SK-N-SH (cell line): ENCODE measurements around the gene C3. TPM values are rescaled to one million over a fixed set of nuclear protein-coding genes. Genes with fewer than 3 reads are reported as not detected.

ENCODE experiments used
- CTCF ChIA-PET: fragments of 300-600, 350-600 bp; formaldehyde crosslinking; extraction: SDS; loops from one replicate; lab custom pipeline; 2021; lab: Yijun Ruan, JAX
- POLR2A ChIA-PET: fragments of 350-600 bp; sonication (Branson Sonifier 250); formaldehyde crosslinking; extraction: SDS; loops from one replicate; lab custom pipeline; 2020; ENCODE audit warnings: antibody characterized with exemption, inconsistent platforms; lab: Yijun Ruan, JAX
- DNase-seq: peaks from one replicate; pipeline ENCODE4 v3.0.0; 2012
- H2AFZ ChIP-seq: fragments of 200-600 bp; sonication (generic); 2 replicates; pipeline ENCODE4 v1.8.1; 2016; ENCODE audit warnings: antibody characterized with exemption, mild to moderate bottlenecking, low read depth
- H3F3A ChIP-seq: fragments of 200-600 bp; sonication (generic); replicated peaks from 2 replicates; pipeline ENCODE3; 2016; ENCODE audit warnings: antibody characterized with exemption, mild to moderate bottlenecking; ENCODE audit not compliant: insufficient read depth
- H3K27ac ChIP-seq, 2 experiments: fragments of 200-500 bp in 1 of 2; fragments of 200-600 bp in 1 of 2; sonication (Bioruptor generic) in 1 of 2; sonication (generic), shearing (Covaris generic) in 1 of 2; 2 replicates each; pipeline versions ENCODE4 v1.5.1 to v1.6.1; 2014 to 2016; ENCODE audit warnings: low read depth in 2 of 2, inconsistent platforms in 1 of 2, low read length in 1 of 2, mild to moderate bottlenecking in 1 of 2, mixed read lengths in 1 of 2
- H3K27me3 ChIP-seq: fragments of 200-600 bp; sonication (generic), shearing (Covaris generic); 2 replicates; pipeline ENCODE4 v1.6.1; 2016; ENCODE audit warnings: mixed run types; ENCODE audit not compliant: insufficient read depth
- H3K36me3 ChIP-seq, 2 experiments: fragments of 200-500 bp in 1 of 2; fragments of 200-600 bp in 1 of 2; sonication (Bioruptor generic) in 1 of 2; sonication (generic) in 1 of 2; replicated peaks in 1 of 2; 2 replicates each; pipeline versions ENCODE3 to v1.5.1; 2014 to 2016; ENCODE audit warnings: low read length in 1 of 2, mild to moderate bottlenecking in 1 of 2; ENCODE audit not compliant: insufficient read depth in 2 of 2, control insufficient read depth in 1 of 2
- H3K4me1 ChIP-seq, 2 experiments: fragments of 200-500 bp in 1 of 2; fragments of 200-600 bp in 1 of 2; sonication (Bioruptor generic) in 1 of 2; sonication (generic), shearing (Covaris generic) in 1 of 2; 2 replicates each; pipeline versions ENCODE4 v1.5.1 to v1.6.1; 2014 to 2016; ENCODE audit warnings: low read depth in 1 of 2, low read length in 1 of 2, mixed run types in 1 of 2; ENCODE audit not compliant: insufficient read depth in 2 of 2, control insufficient read depth in 1 of 2
- H3K4me2 ChIP-seq: fragments of 200-600 bp; sonication (generic), shearing (Covaris generic); 2 replicates; pipeline ENCODE4 v1.6.1; 2017; ENCODE audit warnings: mixed run types
- H3K4me3 ChIP-seq, 2 experiments: fragments of 200-500 bp in 1 of 2; fragments of 200-600 bp in 1 of 2; sonication (Bioruptor generic) in 1 of 2; sonication (generic), shearing (Covaris generic) in 1 of 2; 2 replicates each; pipeline versions ENCODE4 v1.5.1 to v1.8.1; 2014 to 2016; ENCODE audit warnings: low read depth in 2 of 2, inconsistent platforms in 1 of 2, low read length in 1 of 2, mild to moderate bottlenecking in 1 of 2, mixed read lengths in 1 of 2, moderate library complexity in 1 of 2
- H3K79me2 ChIP-seq: fragments of 200-600 bp; sonication (generic); 2 replicates; pipeline ENCODE4 v1.8.1; 2017; ENCODE audit warnings: mild to moderate bottlenecking; ENCODE audit not compliant: insufficient read depth
- H3K9ac ChIP-seq: fragments of 200-600 bp; sonication (generic); 2 replicates; pipeline ENCODE4 v1.6.1; 2017; ENCODE audit warnings: mixed run types
- H3K9me2 ChIP-seq: fragments of 200-600 bp; sonication (generic); 2 replicates; pipeline ENCODE4 v1.6.1; 2017; ENCODE audit warnings: mixed run types
- H3K9me3 ChIP-seq: fragments of 200-600 bp; sonication (generic); 2 replicates; pipeline ENCODE4 v1.6.1; 2017; ENCODE audit warnings: mixed run types, mild to moderate bottlenecking, moderate library complexity
- H4K20me1 ChIP-seq: fragments of 200-600 bp; sonication (generic); 2 replicates; pipeline ENCODE4 v1.6.1; 2017; ENCODE audit warnings: mild to moderate bottlenecking, mixed run types; ENCODE audit not compliant: insufficient read depth
- CTCF ChIP-seq: fragments of 200-600 bp; sonication (generic); IDR thresholded peaks from 2 replicates; pipeline ENCODE4 v1.6.1; 2017; ENCODE audit warnings: antibody characterized with exemption, mild to moderate bottlenecking, moderate library complexity
- EZH2phosphoT487 ChIP-seq: fragments of 200-600 bp; sonication (generic); IDR thresholded peaks from 2 replicates; pipeline ENCODE4 v1.6.1; 2017; ENCODE audit warnings: low read depth, mixed run types, mild to moderate bottlenecking, antibody characterized with exemption, moderate library complexity, borderline replicate concordance
- FOSL2 ChIP-seq: IDR thresholded peaks from 2 replicates; pipeline ENCODE4 v1.4.0; 2012; ENCODE audit warnings: low read depth, mild to moderate bottlenecking, moderate library complexity, borderline replicate concordance
- FOXM1 ChIP-seq: IDR thresholded peaks from 2 replicates; pipeline ENCODE4 v1.4.0; 2012; ENCODE audit warnings: low read depth, mild to moderate bottlenecking
- GATA2 ChIP-seq: sonication (generic); formaldehyde crosslinking; IDR thresholded peaks from 2 replicates; pipeline ENCODE4 v1.5.0; 2020; ENCODE audit warnings: mild to moderate bottlenecking, missing genetic modification reagents
- IRF3 ChIP-seq: fragments of 150-350 bp; IDR thresholded peaks from 2 replicates; pipeline ENCODE4 v1.6.1; 2016; ENCODE audit warnings: mild to moderate bottlenecking, low read depth, low read length
- JUND ChIP-seq: IDR thresholded peaks from 2 replicates; pipeline ENCODE4 v1.4.0; 2012
- MEF2A ChIP-seq: IDR thresholded peaks from 2 replicates; pipeline ENCODE4 v1.4.0; 2012; ENCODE audit warnings: low read depth, borderline replicate concordance
- MXI1 ChIP-seq: IDR thresholded peaks from 2 replicates; pipeline ENCODE4 v1.6.1; 2012; ENCODE audit warnings: mild to moderate bottlenecking, low read depth, low read length, improper control_type of control experiment
- POLR2AphosphoS5 ChIP-seq: IDR thresholded peaks from 2 replicates; pipeline ENCODE4 v1.6.1; 2012; ENCODE audit warnings: low read depth, low read length
- RCOR1 ChIP-seq: fragments of 150-350 bp; IDR thresholded peaks from 2 replicates; pipeline ENCODE4 v1.6.1; 2017; ENCODE audit warnings: antibody characterized with exemption, low read length
- REST ChIP-seq: IDR thresholded peaks from 2 replicates; pipeline ENCODE4 v1.6.1; 2012; ENCODE audit warnings: mild to moderate bottlenecking, low read depth, low read length, moderate library complexity
- RFX5 ChIP-seq: IDR thresholded peaks from 2 replicates; pipeline ENCODE4 v1.6.1; 2012; ENCODE audit warnings: mild to moderate bottlenecking, improper control_type of control experiment, low read length
- SIN3A ChIP-seq: IDR thresholded peaks from 2 replicates; pipeline ENCODE4 v1.6.1; 2012; ENCODE audit warnings: low read depth, mild to moderate bottlenecking, low read length, moderate library complexity, borderline replicate concordance
- TCF12 ChIP-seq: IDR thresholded peaks from 2 replicates; pipeline ENCODE4 v1.4.0; 2012
- TEAD4 ChIP-seq: IDR thresholded peaks from 2 replicates; pipeline ENCODE4 v1.4.0; 2012; ENCODE audit warnings: mild to moderate bottlenecking, borderline replicate concordance; ENCODE audit not compliant: insufficient read depth
- USF2 ChIP-seq: fragments of 150-350 bp; IDR thresholded peaks from 2 replicates; pipeline ENCODE4 v1.6.1; 2017; ENCODE audit warnings: antibody characterized with exemption, low read length, low read depth, borderline replicate concordance
- YY1 ChIP-seq: IDR thresholded peaks from 2 replicates; pipeline ENCODE4 v1.4.0; 2012; ENCODE audit warnings: low read depth, mild to moderate bottlenecking
- ZBTB33 ChIP-seq: IDR thresholded peaks from 2 replicates; pipeline ENCODE4 v1.4.0; 2012; ENCODE audit warnings: low read depth, borderline replicate concordance
- WGBS: methylation state at CpG from one replicate; pipeline ENCODE4 v1.1.6; 2017; ENCODE audit warnings: low lambda C conversion rate; 5-methylcytosine and 5-hydroxymethylcytosine counted together
- polyA plus RNA-seq, 3 experiments: library from polyadenylated mRNA; depleted of rRNA; stranded (reverse); fragments of >200 nt; gene quantifications; 2 replicates each; pipeline ENCODE4 v1.2.3, GENCODE V29; 2012

The C3 gene
- polyA plus RNA-seq, 1 of the 3 experiments (the other 2 are of a cell fraction) = 0.67 TPM

GRCh38 chr19:6671960-6672359 is 48.5 kb downstream of the C3 start:
- H3K27ac ChIP-seq = no peak overlapping the region
- H4K20me1 ChIP-seq = no peaks in the 10 kb centered on the region
- no peak overlapping the region for H2AFZ ChIP-seq
- no peak overlapping the region for H3K4me2 ChIP-seq
- H3F3A ChIP-seq = no peaks in the 10 kb centered on the region
- H3K79me2 ChIP-seq = no peaks in the 10 kb centered on the region
- no peak for DNase-seq
- POLR2A ChIA-PET = no interaction called here
- peaks cover 57% of the 10 kb centered on the region for H3K27me3 ChIP-seq
- H3K9me2 ChIP-seq = no peaks in the 10 kb centered on the region
- H3K4me1 ChIP-seq = peaks cover 0 to 4% of the 10 kb centered on the region in 2 experiments; a peak in 1 of 4 replicates
- H3K36me3 ChIP-seq = no peaks in the 10 kb centered on the region
- TF ChIP-seq TCF12 (no peak), FOXM1 (no peak), FOSL2 (no peak), GATA2 (no peak), JUND (no peak), REST (no peak)
- no peak overlapping the region for H3K9ac ChIP-seq
- CTCF ChIA-PET = no interaction called here
- WGBS = 11% methylated on average over 4 of the region's 4 CpGs
- H3K4me3 ChIP-seq = no peak overlapping the region
- no peaks in the 10 kb centered on the region for H3K9me3 ChIP-seq

GRCh38 chr19:6668691-6669090 is 51.8 kb downstream of the C3 start:
- ChIA-PET POLR2A (no interaction called here), CTCF (interaction anchor here (1.9 kb wide), 1 partner anchor 38 kb away, joined by 5 read pairs; no protein-coding TSS in a partner anchor)
- no peak overlapping the region for H3K4me2 ChIP-seq
- H4K20me1 ChIP-seq = no peaks in the 10 kb centered on the region
- H2AFZ ChIP-seq = no peak overlapping the region
- H3K27me3 ChIP-seq = peaks cover 60% of the 10 kb centered on the region
- WGBS = 6% methylated on average over 10 of the region's 11 CpGs
- H3F3A ChIP-seq = no peaks in the 10 kb centered on the region
- no peaks in the 10 kb centered on the region for H3K9me3 ChIP-seq
- H3K9ac ChIP-seq = no peak overlapping the region
- H3K79me2 ChIP-seq = no peaks in the 10 kb centered on the region
- no peak overlapping the region for H3K4me3 ChIP-seq
- no peaks in the 10 kb centered on the region for H3K9me2 ChIP-seq
- no peak for DNase-seq
- no peaks in the 10 kb centered on the region for H3K4me1 ChIP-seq
- no peak overlapping the region for H3K27ac ChIP-seq
- H3K36me3 ChIP-seq = no peaks in the 10 kb centered on the region
- TF ChIP-seq CTCF (no peak), RCOR1 (no peak), MEF2A (no peak), SIN3A (no peak), EZH2phosphoT487 (no peak), YY1 (no peak), MXI1 (no peak), IRF3 (no peak), GATA2 (no peak), ZBTB33 (no peak), TEAD4 (no peak), USF2 (no peak), POLR2AphosphoS5 (no peak), RFX5 (no peak)
